ENCODE data around the gene IKZF4. TPM values are rescaled to one million over a fixed set of nuclear protein-coding genes. Genes with fewer than 3 reads are reported as not detected.
"Not testable (repeated sequence)": the region's sequence is repeated elsewhere in the genome, so short reads cannot be mapped to it uniquely, and the experiment has no call there.

IKZF4 gene
- total and polyA plus RNA-seq, 2 experiments from 2014 or later, result 4.6 to 9.0 TPM

DNA sequence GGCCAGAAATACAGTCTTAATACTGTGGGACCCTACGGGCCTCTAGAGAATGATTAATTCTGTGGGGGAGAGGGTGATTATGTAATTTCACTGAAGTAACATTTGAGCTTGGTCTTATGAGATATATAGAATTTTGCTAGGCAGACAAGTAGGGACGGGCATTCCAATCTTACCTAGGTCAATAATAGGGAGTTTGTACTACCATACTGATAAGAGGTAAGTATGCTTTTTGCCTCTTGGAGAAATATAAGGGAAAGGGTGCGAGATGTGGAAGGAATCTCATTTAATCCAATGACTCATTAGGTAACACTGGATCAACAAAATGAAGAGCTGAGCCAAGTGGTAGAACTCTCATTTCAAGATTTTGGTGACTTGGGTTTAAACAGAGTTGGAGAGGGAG is 41.8 kb upstream of the IKZF4 start:
- peaks cover 28% of the 10 kb centered on the region for H3K36me3 Mint-ChIP-seq (ENCODE audit: low read depth)
- no peak overlapping the region for H3K4me3 ChIP-seq

DNA sequence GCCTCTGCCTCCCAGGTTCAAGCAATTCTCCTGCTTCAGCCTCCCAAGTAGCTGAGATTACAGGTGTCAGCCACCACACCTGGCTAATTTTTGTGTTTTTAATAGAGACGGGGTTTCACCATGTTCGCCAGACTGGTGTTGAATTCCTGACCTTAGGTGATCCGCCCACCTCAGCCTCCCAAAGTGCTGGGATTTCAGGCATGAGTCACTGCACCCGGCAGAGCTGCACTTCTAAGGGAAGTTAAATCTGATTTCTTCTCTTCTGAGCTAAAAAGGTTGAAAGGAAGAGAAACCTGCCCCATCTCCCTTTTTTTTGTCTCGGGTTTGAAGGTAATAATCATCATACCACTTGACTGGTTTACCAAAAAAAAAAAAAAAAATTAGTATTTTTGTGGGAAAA is 39.0 kb upstream of the IKZF4 start:
- peaks cover 33% of the 10 kb centered on the region for H3K36me3 Mint-ChIP-seq (ENCODE audit: low read depth)
- H3K4me2 ChIP-seq; H3K27ac Mint-ChIP-seq; ATAC-seq; H4K20me1 ChIP-seq (replicated peaks; ENCODE audit: insufficient read depth); H3K27me3 Mint-ChIP-seq (ENCODE audit: insufficient read depth, low read depth, poor library complexity); H3K4me3 Mint-ChIP-seq; H3K9me2 ChIP-seq (ENCODE audit: insufficient read depth); H3K27me3 ChIP-seq (ENCODE audit: insufficient read depth); H3K4me1 Mint-ChIP-seq; H3K36me3 ChIP-seq (ENCODE audit: insufficient read depth); H2AFZ ChIP-seq; H3K9me3 Mint-ChIP-seq; H3K4me3 ChIP-seq; DNase-seq (ENCODE audit: low spot score); H3K4me1 ChIP-seq (ENCODE audit: insufficient read depth); H3K27ac ChIP-seq (ENCODE audit: low read depth): not testable (repeated sequence)
- Histone ChIP-seq H3F3A (replicated peaks; ENCODE audit: low read depth) (peaks cover 10% of the 10 kb centered on the region; the same call in 1 of the 2 replicates), H3K79me2 (replicated peaks; ENCODE audit: insufficient read depth) (peaks cover 33% of the 10 kb centered on the region)

More for the DNA sequence above, 41.8 kb upstream of the IKZF4 start:
- H3K9me2 ChIP-seq (ENCODE audit: insufficient read depth), result no peaks in the 10 kb centered on the region
- H3F3A ChIP-seq (replicated peaks; ENCODE audit: low read depth), result peaks cover 10% of the 10 kb centered on the region; the same call in 1 of the 2 replicates
- Mint-ChIP-seq H3K27me3 (ENCODE audit: insufficient read depth, low read depth, poor library complexity) (no peaks in the 10 kb centered on the region), H3K27ac (no peak overlapping the region), H3K4me1 (peaks cover 5% of the 10 kb centered on the region; the same call in 2 of the 3 replicates), H3K4me3 (no peak overlapping the region), H3K9me3 (no peaks in the 10 kb centered on the region)
- DNase-seq (ENCODE audit: low spot score) (no peak), ATAC-seq (no peak)
- 0 out of 2 replicates have a peak, but pooled peaks cover 6% of the 10 kb centered on the region for H3K36me3 ChIP-seq (ENCODE audit: insufficient read depth)
- H4K20me1 ChIP-seq (replicated peaks; ENCODE audit: insufficient read depth), result peaks cover 15% of the 10 kb centered on the region
- no peak overlapping the region for H3K4me2 ChIP-seq
- H2AFZ ChIP-seq, result no peak overlapping the region
- peaks cover 59% of the 10 kb centered on the region for H3K79me2 ChIP-seq (replicated peaks; ENCODE audit: insufficient read depth)
- no peaks in the 10 kb centered on the region for H3K27me3 ChIP-seq (ENCODE audit: insufficient read depth)
- TF ChIP-seq STAT1 (IDR thresholded peaks at IDR 0.05; ENCODE audit: unreplicated experiment), result no peak
- no peak for TF ChIP-seq ZNF462 (CRISPR knock-in tag; IDR thresholded peaks at IDR 0.05)
- H3K4me1 ChIP-seq (ENCODE audit: insufficient read depth), result no peaks in the 10 kb centered on the region
- H3K27ac ChIP-seq (ENCODE audit: low read depth), result no peak overlapping the region
